Measurements from ENCODE around the gene TBX6.
"Not testable (repeated sequence)": the region's sequence is repeated elsewhere in the genome, so short reads cannot be mapped to it uniquely, and the experiment has no call there.

Gene TBX6

DNA sequence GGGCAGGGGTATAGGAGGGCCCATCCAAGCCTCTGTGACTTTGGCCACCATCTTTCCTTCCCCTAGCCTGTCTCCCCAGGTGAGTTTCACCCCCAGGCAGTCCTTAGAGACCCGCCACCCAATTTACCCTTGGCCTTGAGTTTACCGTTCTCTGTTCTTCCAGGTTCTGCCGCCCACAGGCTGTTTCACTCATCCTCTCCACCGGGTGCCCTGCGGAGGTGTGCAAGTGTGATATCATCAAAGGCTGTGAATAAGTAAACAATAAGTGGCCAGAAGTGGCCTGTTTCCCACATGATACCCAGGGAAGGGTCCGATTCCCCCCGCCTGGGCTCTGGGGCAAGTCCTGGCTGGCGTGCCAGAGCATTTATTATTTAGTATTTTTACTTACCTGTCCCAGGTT lies 45.5 kb downstream of the TBX6 start:
- FAIRE-seq: no peak

DNA sequence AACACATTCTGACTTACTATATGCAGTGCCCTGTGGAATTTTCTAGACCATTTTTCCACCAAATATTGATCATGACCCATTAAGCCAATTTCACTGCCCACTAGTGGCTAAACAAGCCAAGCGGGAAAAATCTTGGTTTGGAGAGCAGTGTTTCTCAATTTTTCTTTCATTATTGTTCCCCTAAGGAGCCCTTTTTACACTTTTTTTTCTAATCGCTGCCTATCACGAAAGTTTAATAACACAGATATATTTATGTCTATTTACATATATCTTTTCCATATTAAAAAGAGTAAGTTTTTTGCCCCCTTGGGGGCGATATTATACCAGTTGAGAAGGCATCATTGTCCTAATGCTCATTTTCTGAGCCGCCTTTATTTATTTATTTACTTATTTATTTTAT lies 49.9 kb downstream of the TBX6 start:
- no peak for FAIRE-seq
- no peak for DNase-seq (ENCODE audit: extremely low spot score, insufficient read length, low read depth)

More for the DNA sequence above, 45.5 kb downstream of the TBX6 start:
- DNase-seq (ENCODE audit: extremely low spot score, insufficient read length, low read depth): no peak

DNA sequence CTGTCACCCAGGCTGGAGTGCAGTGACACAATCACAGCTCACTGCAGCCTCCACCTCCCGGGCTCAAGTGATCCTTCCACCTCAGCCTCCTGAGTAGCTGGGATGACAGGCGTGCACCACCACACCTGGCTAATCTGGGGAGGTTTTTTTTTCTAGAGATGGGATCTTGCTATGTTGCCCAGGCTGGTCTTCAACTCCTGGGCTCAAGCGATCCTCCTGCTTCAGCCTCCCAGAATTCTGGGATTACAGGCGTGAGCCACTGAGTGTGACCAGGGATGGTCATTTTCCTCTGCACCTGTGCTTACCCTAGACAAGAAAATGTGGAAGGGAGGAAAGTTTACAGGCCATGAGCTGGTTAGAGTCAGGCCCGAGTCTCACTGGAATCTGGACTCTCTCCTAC lies 51.0 kb downstream of the TBX6 start:
- not testable (repeated sequence) for FAIRE-seq; DNase-seq (ENCODE audit: extremely low spot score, insufficient read length, low read depth)

DNA sequence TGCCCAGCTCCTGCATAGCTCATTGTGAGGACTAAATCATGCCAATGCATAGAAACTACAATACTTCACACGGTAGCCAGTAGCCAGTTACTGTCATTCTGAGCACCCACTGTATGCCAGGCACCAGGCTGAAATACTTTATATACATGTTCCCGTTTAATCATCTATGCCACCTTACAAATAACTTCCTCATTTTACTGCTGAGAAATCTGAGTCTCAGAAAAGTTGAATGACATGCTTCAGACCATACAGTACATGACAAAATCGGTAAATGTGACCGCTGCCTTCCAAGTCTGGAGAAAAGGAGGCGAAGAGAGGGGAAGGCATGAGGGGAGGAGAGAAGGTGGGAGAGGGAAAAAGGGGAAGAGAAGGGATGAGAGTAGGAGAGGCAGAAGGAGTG lies 51.5 kb downstream of the TBX6 start:
- FAIRE-seq (no peak), DNase-seq (ENCODE audit: extremely low spot score, insufficient read length, low read depth) (no peak)
